ENCODE results near the gene CORO1C. TPM values are rescaled to one million over a fixed set of nuclear protein-coding genes. Genes with fewer than 3 reads are reported as not detected.

CORO1C gene
- total RNA-seq, 1 donor from 2014 or later, result 81.5 TPM

DNA sequence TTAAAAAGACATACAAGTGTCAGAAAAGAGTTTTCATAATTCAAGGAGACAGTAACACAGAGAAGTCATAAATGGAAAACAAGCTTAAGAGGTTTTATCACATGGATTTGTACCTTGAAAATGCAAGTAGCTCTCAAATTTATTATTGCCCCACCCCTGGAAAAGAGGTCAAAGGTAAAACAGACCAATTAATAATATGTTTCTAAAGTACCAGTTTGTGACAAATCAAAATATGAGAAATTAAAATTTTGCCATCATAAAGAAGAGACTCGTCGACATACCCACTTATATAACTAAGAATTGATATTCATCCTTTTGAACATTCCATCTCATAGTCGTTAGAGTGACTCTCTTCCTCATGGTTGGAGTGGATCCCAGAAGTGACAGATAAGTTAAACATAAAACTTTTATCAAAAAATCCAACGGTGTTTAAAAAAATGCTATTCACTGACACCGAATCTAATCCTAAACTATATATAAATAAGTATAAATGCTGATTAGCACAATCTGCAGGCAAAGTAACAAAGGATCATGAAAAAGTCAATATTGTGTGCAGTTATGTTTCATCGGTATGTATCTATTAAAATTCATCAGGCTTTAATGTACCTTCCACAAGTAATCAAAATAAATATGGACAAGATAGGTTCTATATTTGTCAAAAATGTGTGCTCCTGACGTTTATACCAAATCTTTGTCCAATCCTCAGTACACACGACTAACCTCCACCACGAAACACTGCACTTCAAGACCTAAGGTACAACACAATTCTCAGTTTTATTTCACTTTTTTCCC, 2.3 kb downstream of the CORO1C start:
- H3K9me3 Mint-ChIP-seq, result no peaks in the 10 kb centered on the region
- intact Hi-C loops (cut with micrococcal nuclease), result no loop called here
- H3K27me3 Mint-ChIP-seq (ENCODE audit: low read depth), result peaks cover 4% of the 10 kb centered on the region
- peaks cover 5% of the 10 kb centered on the region for H3K36me3 Mint-ChIP-seq (ENCODE audit: low read depth)
- no peak overlapping the region for H3K27ac Mint-ChIP-seq
- peaks cover 52% of the 10 kb centered on the region for H3K4me1 Mint-ChIP-seq (ENCODE audit: low read depth)
- no peak for DNase-seq (ENCODE audit: low spot score)
- peak overlapping the region; percentile 87 for H3K4me3 Mint-ChIP-seq (ENCODE audit: low read depth)

GRCh38 chr12:108727868-108728735, 3.2 kb downstream of the CORO1C start:
- peaks cover 61% of the 10 kb centered on the region for H3K4me1 Mint-ChIP-seq (ENCODE audit: low read depth)
- intact Hi-C loops (cut with micrococcal nuclease), result no loop called here
- H3K4me3 Mint-ChIP-seq (ENCODE audit: low read depth), result no peak overlapping the region
- no peak for DNase-seq (ENCODE audit: low spot score)
- H3K27ac Mint-ChIP-seq, result no peak overlapping the region
- H3K36me3 Mint-ChIP-seq (ENCODE audit: low read depth), result peaks cover 5% of the 10 kb centered on the region
- no peaks in the 10 kb centered on the region for H3K9me3 Mint-ChIP-seq
- peaks cover 4% of the 10 kb centered on the region for H3K27me3 Mint-ChIP-seq (ENCODE audit: low read depth)

DNA sequence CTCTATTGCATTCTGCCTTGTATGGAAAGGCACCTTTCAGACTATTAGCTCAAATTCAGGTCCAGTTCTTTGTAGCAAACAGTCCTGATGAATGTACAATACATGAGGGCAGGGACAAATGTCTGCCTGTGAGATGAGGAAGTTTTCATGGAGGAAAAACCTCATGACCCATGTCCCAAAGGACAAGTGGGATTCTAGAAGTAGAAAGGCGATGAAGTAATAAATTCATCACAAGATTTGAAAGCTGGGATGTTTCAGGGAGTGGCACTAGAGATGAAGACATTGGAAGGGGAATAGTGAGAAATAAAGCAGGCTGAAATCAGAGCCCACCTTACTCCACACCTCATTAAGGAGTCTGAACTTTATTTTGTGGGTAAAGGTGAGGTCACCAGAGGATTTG, 4.2 kb downstream of the CORO1C start:
- no peak overlapping the region for H3K4me3 Mint-ChIP-seq (ENCODE audit: low read depth)
- peaks cover 62% of the 10 kb centered on the region for H3K4me1 Mint-ChIP-seq (ENCODE audit: low read depth)
- H3K27me3 Mint-ChIP-seq (ENCODE audit: low read depth), result peaks cover 4% of the 10 kb centered on the region
- peaks cover 5% of the 10 kb centered on the region for H3K36me3 Mint-ChIP-seq (ENCODE audit: low read depth)
- DNase-seq (ENCODE audit: low spot score), result no peak
- intact Hi-C loops (cut with micrococcal nuclease), result no loop called here
- no peak overlapping the region for H3K27ac Mint-ChIP-seq
- H3K9me3 Mint-ChIP-seq, result no peaks in the 10 kb centered on the region

DNA sequence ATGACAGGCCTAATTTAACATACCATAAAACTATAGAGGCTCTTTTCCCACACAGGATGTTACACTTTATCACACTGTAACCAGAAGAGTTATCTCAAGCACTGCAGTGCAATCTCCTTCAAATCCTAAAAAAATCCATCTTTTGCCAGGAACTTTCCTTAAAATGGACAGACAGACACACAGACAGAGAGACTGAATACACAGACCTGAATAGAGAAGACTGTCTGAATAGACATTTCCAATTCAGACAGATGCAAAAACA, 6.5 kb downstream of the CORO1C start:
- H3K4me3 Mint-ChIP-seq (ENCODE audit: low read depth), result no peak overlapping the region
- H3K4me1 Mint-ChIP-seq (ENCODE audit: low read depth), result peaks cover 52% of the 10 kb centered on the region
- H3K9me3 Mint-ChIP-seq, result no peaks in the 10 kb centered on the region
- peaks cover 4% of the 10 kb centered on the region for H3K27me3 Mint-ChIP-seq (ENCODE audit: low read depth)
- intact Hi-C loops (cut with micrococcal nuclease), result loop anchor here (1.0 kb wide), 1 partner anchor 34 kb away; no protein-coding TSS in a partner anchor
- DNase-seq (ENCODE audit: low spot score), result no peak
- H3K36me3 Mint-ChIP-seq (ENCODE audit: low read depth), result peaks cover 5% of the 10 kb centered on the region
- H3K27ac Mint-ChIP-seq, result no peak overlapping the region

DNA sequence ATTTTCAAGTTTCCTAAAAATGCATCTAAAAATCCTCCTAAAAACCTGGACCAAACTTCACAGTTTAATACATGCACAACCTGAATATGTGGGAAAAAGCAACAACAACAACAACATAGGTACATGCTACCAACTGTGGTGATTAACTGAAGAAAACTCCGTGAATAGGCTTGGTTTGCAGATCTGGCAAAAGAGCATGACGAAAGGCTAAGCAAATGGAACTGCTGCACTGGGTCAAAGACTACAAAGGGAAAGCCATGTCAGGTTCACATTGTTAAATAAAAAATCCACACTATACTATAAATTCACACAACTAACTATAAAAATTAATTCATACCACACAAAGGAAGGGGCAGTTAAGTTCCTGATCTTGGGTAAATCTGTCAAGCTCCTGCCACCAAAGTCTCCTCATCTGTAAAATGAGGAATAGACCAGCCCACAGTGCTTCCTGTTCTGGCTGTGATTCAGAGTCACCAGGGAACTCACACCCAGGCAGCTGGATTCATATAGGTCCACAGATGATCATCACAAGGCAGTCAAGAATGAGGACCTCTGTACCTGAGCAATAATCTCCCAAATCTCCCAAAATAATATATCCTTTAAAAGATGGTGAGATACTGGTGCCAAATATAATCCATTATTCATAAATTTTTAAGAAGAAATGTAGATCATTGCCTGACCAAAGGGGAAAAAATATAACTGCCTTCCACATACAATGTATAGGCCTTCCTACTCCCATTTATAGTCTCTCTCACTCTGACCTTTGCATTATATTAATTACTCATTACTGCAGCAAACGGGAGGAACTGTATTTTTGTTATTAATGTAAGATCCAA, 7.0 kb downstream of the CORO1C start:
- intact Hi-C loops (cut with micrococcal nuclease), result loop anchor here (1.0 kb wide), 1 partner anchor 33 kb away; no protein-coding TSS in a partner anchor
- H3K4me1 Mint-ChIP-seq (ENCODE audit: low read depth), result peaks cover 47% of the 10 kb centered on the region
- H3K27me3 Mint-ChIP-seq (ENCODE audit: low read depth), result peaks cover under 1% of the 10 kb centered on the region
- DNase-seq (ENCODE audit: low spot score), result no peak
- peak overlapping the region; percentile 27 for H3K27ac Mint-ChIP-seq
- H3K9me3 Mint-ChIP-seq, result no peaks in the 10 kb centered on the region
- no peak overlapping the region for H3K4me3 Mint-ChIP-seq (ENCODE audit: low read depth)
- peaks cover 5% of the 10 kb centered on the region for H3K36me3 Mint-ChIP-seq (ENCODE audit: low read depth)

- no peaks in the 10 kb centered on the region for H3K36me3 Mint-ChIP-seq (ENCODE audit: low read depth)
- H3K9me3 Mint-ChIP-seq, result no peaks in the 10 kb centered on the region
- H3K4me3 Mint-ChIP-seq (ENCODE audit: low read depth), result no peak overlapping the region
- intact Hi-C loops (cut with micrococcal nuclease), result no loop called here
- no peak overlapping the region for H3K27ac Mint-ChIP-seq
- H3K4me1 Mint-ChIP-seq (ENCODE audit: low read depth), result peaks cover 37% of the 10 kb centered on the region
- no peak for DNase-seq (ENCODE audit: low spot score)
- no peaks in the 10 kb centered on the region for H3K27me3 Mint-ChIP-seq (ENCODE audit: low read depth)
These were observed 8.1 kb downstream of the CORO1C start for GRCh38 chr12:108722992-108723766.

GRCh38 chr12:108722463-108722862, 8.9 kb downstream of the CORO1C start:
- Mint-ChIP-seq H3K27me3 (ENCODE audit: low read depth) (no peaks in the 10 kb centered on the region), H3K4me1 (ENCODE audit: low read depth) (peaks cover 35% of the 10 kb centered on the region), H3K36me3 (ENCODE audit: low read depth) (peaks cover under 1% of the 10 kb centered on the region), H3K9me3 (no peaks in the 10 kb centered on the region), H3K4me3 (ENCODE audit: low read depth) (no peak overlapping the region), H3K27ac (no peak overlapping the region)
- intact Hi-C loops (cut with micrococcal nuclease), result no loop called here
- no peak for DNase-seq (ENCODE audit: low spot score)

DNA sequence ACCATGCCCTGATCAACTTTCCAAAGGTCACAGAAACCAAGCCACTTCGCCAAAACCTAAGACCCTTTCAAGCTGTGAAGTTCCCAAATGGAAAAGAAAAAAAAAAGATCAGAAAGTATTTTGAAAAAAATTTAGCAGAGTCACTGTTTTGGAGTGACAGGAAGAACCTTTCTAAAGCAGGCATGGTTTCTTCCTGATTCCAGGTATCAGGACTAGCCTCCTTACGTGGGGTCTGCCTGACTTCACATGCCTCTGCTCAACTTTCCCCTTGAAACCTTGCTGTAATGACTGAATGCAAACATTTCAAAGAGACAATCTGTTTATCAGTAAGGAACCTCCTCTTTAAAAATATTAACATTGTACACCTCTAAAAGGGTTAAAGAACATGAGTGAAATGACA, 9.5 kb downstream of the CORO1C start:
- H3K4me1 Mint-ChIP-seq (ENCODE audit: low read depth), result peaks cover 31% of the 10 kb centered on the region
- no peak for DNase-seq (ENCODE audit: low spot score)
- no peaks in the 10 kb centered on the region for H3K27me3 Mint-ChIP-seq (ENCODE audit: low read depth)
- intact Hi-C loops (cut with micrococcal nuclease), result no loop called here
- H3K9me3 Mint-ChIP-seq, result no peaks in the 10 kb centered on the region
- peaks cover 3% of the 10 kb centered on the region for H3K36me3 Mint-ChIP-seq (ENCODE audit: low read depth)
- H3K4me3 Mint-ChIP-seq (ENCODE audit: low read depth), result no peak overlapping the region
- H3K27ac Mint-ChIP-seq, result no peak overlapping the region

GRCh38 chr12:108720757-108721514, 10.4 kb downstream of the CORO1C start:
- no peak for DNase-seq (ENCODE audit: low spot score)
- H3K27me3 Mint-ChIP-seq (ENCODE audit: low read depth), result no peaks in the 10 kb centered on the region
- H3K36me3 Mint-ChIP-seq (ENCODE audit: low read depth), result peaks cover 3% of the 10 kb centered on the region
- H3K4me3 Mint-ChIP-seq (ENCODE audit: low read depth), result no peak overlapping the region
- no peak overlapping the region for H3K27ac Mint-ChIP-seq
- no peaks in the 10 kb centered on the region for H3K9me3 Mint-ChIP-seq
- intact Hi-C loops (cut with micrococcal nuclease), result no loop called here
- H3K4me1 Mint-ChIP-seq (ENCODE audit: low read depth), result peaks cover 31% of the 10 kb centered on the region

DNA sequence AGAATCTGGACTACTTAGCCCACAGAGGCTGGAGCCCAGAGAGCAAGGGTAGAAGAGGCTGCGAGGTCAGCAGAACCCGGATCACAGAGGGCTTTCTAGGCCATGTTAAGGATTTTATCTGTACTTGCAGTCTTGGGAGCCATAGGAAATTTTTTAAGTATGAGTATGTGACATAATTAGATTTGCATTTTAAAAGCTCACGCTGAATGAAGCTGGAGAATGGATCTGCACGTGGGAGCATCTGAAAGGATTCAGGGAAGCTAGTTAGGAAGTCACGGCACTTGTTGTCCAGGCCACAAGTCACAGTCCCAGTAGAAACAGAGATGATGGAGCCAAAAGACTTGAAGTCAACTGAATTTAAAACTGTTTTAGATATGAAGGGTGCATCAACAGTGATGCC, 14.1 kb downstream of the CORO1C start:
- peaks cover 9% of the 10 kb centered on the region for H3K4me1 Mint-ChIP-seq (ENCODE audit: low read depth)
- DNase-seq (ENCODE audit: low spot score), result no peak
- H3K27me3 Mint-ChIP-seq (ENCODE audit: low read depth), result no peaks in the 10 kb centered on the region
- H3K9me3 Mint-ChIP-seq, result no peaks in the 10 kb centered on the region
- intact Hi-C loops (cut with micrococcal nuclease), result no loop called here
- no peak overlapping the region for H3K4me3 Mint-ChIP-seq (ENCODE audit: low read depth)
- no peak overlapping the region for H3K27ac Mint-ChIP-seq
- peaks cover 3% of the 10 kb centered on the region for H3K36me3 Mint-ChIP-seq (ENCODE audit: low read depth)

DNA sequence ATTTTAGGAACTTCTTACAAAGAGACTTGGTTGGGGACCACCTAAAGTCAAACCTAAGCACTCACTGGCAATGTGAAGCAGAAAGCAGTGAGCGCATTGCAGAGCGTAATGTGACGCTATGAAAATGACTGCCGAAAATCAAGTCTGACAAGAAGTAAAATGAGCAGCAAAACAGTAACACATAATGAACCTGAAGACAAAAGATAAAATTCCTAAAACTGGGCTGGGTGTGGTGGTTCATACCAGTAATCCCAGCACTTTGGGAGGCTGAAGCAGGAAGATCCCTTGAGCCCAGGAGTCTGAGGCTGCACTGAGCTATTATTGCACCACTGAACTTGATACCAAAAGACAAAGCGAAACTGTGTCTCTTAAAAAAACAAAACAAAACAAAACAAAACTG, 16.5 kb downstream of the CORO1C start:
- Mint-ChIP-seq H3K27me3 (ENCODE audit: low read depth) (no peaks in the 10 kb centered on the region), H3K27ac (no peak overlapping the region), H3K9me3 (no peaks in the 10 kb centered on the region), H3K4me3 (ENCODE audit: low read depth) (no peak overlapping the region), H3K4me1 (ENCODE audit: low read depth) (peaks cover 9% of the 10 kb centered on the region), H3K36me3 (ENCODE audit: low read depth) (peaks cover 3% of the 10 kb centered on the region)
- intact Hi-C loops (cut with micrococcal nuclease), result no loop called here
- DNase-seq (ENCODE audit: low spot score), result no peak
